Measurements from ENCODE around the gene NOXO1.

DNA sequence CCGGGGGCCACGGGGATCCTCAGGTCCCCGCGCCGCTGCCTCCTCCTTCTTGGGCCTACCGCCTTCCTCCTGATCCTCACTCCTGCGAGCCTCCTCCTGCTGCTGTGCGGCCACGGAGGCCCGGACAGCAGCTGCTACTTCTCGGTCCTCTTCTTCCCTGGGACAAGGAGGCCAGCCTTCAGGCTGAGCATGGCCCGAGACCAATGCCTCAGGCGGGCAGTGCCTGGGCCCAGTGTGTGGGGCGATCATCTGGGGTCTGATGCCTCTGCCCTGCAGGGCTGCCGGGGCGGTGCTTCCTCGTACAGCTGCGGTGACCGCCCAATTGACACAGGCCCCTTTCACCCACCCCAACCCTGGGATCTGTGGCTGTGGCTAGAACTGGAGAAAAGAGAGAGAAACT, 19.8 kb upstream of the NOXO1 start:
- TF ChIP-seq, protein P1, sequence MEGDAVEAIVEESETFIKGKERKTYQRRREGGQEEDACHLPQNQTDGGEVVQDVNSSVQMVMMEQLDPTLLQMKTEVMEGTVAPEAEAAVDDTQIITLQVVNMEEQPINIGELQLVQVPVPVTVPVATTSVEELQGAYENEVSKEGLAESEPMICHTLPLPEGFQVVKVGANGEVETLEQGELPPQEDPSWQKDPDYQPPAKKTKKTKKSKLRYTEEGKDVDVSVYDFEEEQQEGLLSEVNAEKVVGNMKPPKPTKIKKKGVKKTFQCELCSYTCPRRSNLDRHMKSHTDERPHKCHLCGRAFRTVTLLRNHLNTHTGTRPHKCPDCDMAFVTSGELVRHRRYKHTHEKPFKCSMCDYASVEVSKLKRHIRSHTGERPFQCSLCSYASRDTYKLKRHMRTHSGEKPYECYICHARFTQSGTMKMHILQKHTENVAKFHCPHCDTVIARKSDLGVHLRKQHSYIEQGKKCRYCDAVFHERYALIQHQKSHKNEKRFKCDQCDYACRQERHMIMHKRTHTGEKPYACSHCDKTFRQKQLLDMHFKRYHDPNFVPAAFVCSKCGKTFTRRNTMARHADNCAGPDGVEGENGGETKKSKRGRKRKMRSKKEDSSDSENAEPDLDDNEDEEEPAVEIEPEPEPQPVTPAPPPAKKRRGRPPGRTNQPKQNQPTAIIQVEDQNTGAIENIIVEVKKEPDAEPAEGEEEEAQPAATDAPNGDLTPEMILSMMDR (IDR thresholded peaks at IDR 0.05; ENCODE audit: low read depth, low read length, missing input control) = no peak
- TF ChIP-seq, protein P2, sequence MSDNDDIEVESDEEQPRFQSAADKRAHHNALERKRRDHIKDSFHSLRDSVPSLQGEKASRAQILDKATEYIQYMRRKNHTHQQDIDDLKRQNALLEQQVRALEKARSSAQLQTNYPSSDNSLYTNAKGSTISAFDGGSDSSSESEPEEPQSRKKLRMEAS (IDR thresholded peaks at IDR 0.05) = no peak
- no peak for TF ChIP-seq SP1 (IDR thresholded peaks at IDR 0.05)
- TF ChIP-seq JUND (IDR thresholded peaks at IDR 0.05) = no peak
- TF ChIP-seq HNF4A (conservative IDR thresholded peaks at IDR 0.05) = no peak
- no peak for TF ChIP-seq TAF1 (conservative IDR thresholded peaks at IDR 0.05)
- TF ChIP-seq GABPA (IDR thresholded peaks at IDR 0.05 in 1 of 2, conservative IDR thresholded peaks at IDR 0.05 in 1 of 2) = no peak
- no peak for TF ChIP-seq YY1 (IDR thresholded peaks at IDR 0.05)
- no peak for TF ChIP-seq HNF4G (IDR thresholded peaks at IDR 0.05)
- no peak for TF ChIP-seq RAD21 (IDR thresholded peaks at IDR 0.05)
- TF ChIP-seq ZBTB33 (IDR thresholded peaks at IDR 0.05) = no peak

Measured in liver (tissue), 3 donors.